HepG2 (cell line): ENCODE data around the gene LPIN3. TPM values are rescaled to one million over a fixed set of nuclear protein-coding genes. Genes with fewer than 3 reads are reported as not detected.

Source experiments
- EP300 ChIP-seq, 3 experiments: sonication (generic) in 1 of 3; formaldehyde crosslinking in 1 of 3; IDR thresholded peaks; 2 replicates each; pipeline versions ENCODE4 v1.5.1 to v1.6.1; 2011 to 2020; ENCODE audit warnings: low read depth in 2 of 3, low read length in 2 of 3, borderline replicate concordance in 1 of 3, improper control_type of control experiment in 1 of 3, mild to moderate bottlenecking in 1 of 3, missing genetic modification reagents in 1 of 3, moderate library complexity in 1 of 3
- ESRRA ChIP-seq: sonication (generic); formaldehyde crosslinking; IDR thresholded peaks from 2 replicates; pipeline ENCODE4 v1.5.1; 2020; ENCODE audit warnings: mild to moderate bottlenecking, low read depth, missing genetic modification reagents
- GFI1 ChIP-seq: sonication (generic); formaldehyde crosslinking; IDR thresholded peaks from 2 replicates; pipeline ENCODE4 v1.5.0; 2020; ENCODE audit warnings: missing genetic modification reagents, mild to moderate bottlenecking, borderline replicate concordance
- MIER3 ChIP-seq: IDR thresholded peaks from 2 replicates; pipeline ENCODE4 v1.6.1; 2016; ENCODE audit warnings: missing compliant biosample characterization, borderline replicate concordance
- MTF2 ChIP-seq: sonication (generic); formaldehyde crosslinking; IDR thresholded peaks from 2 replicates; pipeline ENCODE4 v1.5.0; 2020; ENCODE audit warnings: missing genetic modification reagents, borderline replicate concordance
- NFIC ChIP-seq: IDR thresholded peaks from 2 replicates; pipeline ENCODE4 v1.6.1; 2012; ENCODE audit warnings: mild to moderate bottlenecking, low read length, inconsistent platforms
- NR2F6 ChIP-seq, 2 experiments: IDR thresholded peaks; 2 replicates each; pipeline ENCODE4 v1.6.1; 2016; ENCODE audit warnings: antibody characterized with exemption in 1 of 2, mild to moderate bottlenecking in 1 of 2
- POLR2AphosphoS5 ChIP-seq: IDR thresholded peaks from 2 replicates; pipeline ENCODE4 v1.6.1; 2012; ENCODE audit warnings: low read depth, low read length
- REL ChIP-seq: sonication (generic); formaldehyde crosslinking; conservative IDR thresholded peaks from 2 replicates; pipeline ENCODE4 v1.8.0; 2022; ENCODE audit warnings: mild to moderate bottlenecking, missing genetic modification reagents, moderate library complexity
- SNAPC2 ChIP-seq: sonication (generic); formaldehyde crosslinking; IDR thresholded peaks from 2 replicates; pipeline ENCODE4 v1.8.1; 2022; ENCODE audit warnings: mild to moderate bottlenecking, missing genetic modification reagents
- SP4 ChIP-seq: sonication (generic); formaldehyde crosslinking; IDR thresholded peaks from 2 replicates; pipeline ENCODE4 v1.8.1; 2023; ENCODE audit warnings: mild to moderate bottlenecking, missing genetic modification reagents
- TBX2 ChIP-seq: sonication (generic); formaldehyde crosslinking; IDR thresholded peaks from 2 replicates; pipeline ENCODE4 v1.5.0; 2020; ENCODE audit warnings: missing genetic modification reagents, mild to moderate bottlenecking, borderline replicate concordance
- ZFP36L1 ChIP-seq: sonication (generic); formaldehyde crosslinking; IDR thresholded peaks from 2 replicates; pipeline ENCODE4 v1.8.0; 2022; ENCODE audit warnings: mild to moderate bottlenecking, missing genetic modification reagents, moderate library complexity
- ZNF205 ChIP-seq: IDR thresholded peaks from 2 replicates; pipeline ENCODE4 v1.6.1; 2018; ENCODE audit warnings: missing biosample characterization, missing genetic modification reagents
- ZNF451 ChIP-seq: sonication (generic); formaldehyde crosslinking; IDR thresholded peaks from 2 replicates; pipeline ENCODE4 v1.5.0; 2020; ENCODE audit warnings: mild to moderate bottlenecking, missing genetic modification reagents
- ZNF709 ChIP-seq: sonication (generic); formaldehyde crosslinking; IDR thresholded peaks from 2 replicates; pipeline ENCODE4 v1.5.0; 2020; ENCODE audit warnings: mild to moderate bottlenecking, missing genetic modification reagents
- polyA plus RNA-seq, 8 experiments: library from polyadenylated mRNA; depleted of rRNA in 3 of 8; stranded (reverse) in 7 of 8; unstranded in 1 of 8; fragments of >200 nt; fragmentation: Illumina TruSeq in 4 of 8; extraction: Trizol in 4 of 8; gene quantifications; 2 replicates each; pipeline versions ENCODE4 v1.2.1 to v1.2.3, GENCODE V29; 2011 to 2016; ENCODE audit warnings: low read depth in 4 of 8, missing spikeins in 1 of 8, mixed read lengths in 1 of 8; ENCODE audit not compliant: insufficient read depth in 1 of 8
- total RNA-seq, 5 experiments: library from RNA; depleted of rRNA; stranded (reverse); fragments of >200 nt; fragmentation: Illumina TruSeq; extraction: Trizol; gene quantifications; 2 replicates each; pipeline ENCODE4 v1.2.3, GENCODE V29; 2016; ENCODE audit warnings: low read depth in 1 of 5
- TF ChIP-seq, protein P1 (sequence below): sonication (generic); formaldehyde crosslinking; IDR thresholded peaks from 2 replicates; pipeline ENCODE4 v1.4.0; 2020; ENCODE audit warnings: missing genetic modification reagents, borderline replicate concordance
- TF ChIP-seq, protein P2 (sequence below): sonication (generic); formaldehyde crosslinking; IDR thresholded peaks from 2 replicates; pipeline ENCODE4 v1.5.0; 2020; ENCODE audit warnings: mild to moderate bottlenecking, missing genetic modification reagents
- TF ChIP-seq, protein P3 (sequence below): sonication (generic); formaldehyde crosslinking; IDR thresholded peaks from 2 replicates; pipeline ENCODE4 v1.5.1; 2020; ENCODE audit warnings: missing genetic modification reagents, mild to moderate bottlenecking, borderline replicate concordance
- TF ChIP-seq, protein P4 (sequence below): sonication (generic); formaldehyde crosslinking; conservative IDR thresholded peaks from 2 replicates; pipeline ENCODE4 v1.5.0; 2020; ENCODE audit warnings: missing genetic modification reagents

The LPIN3 gene
- total and polyA plus RNA-seq, 2 of the 13 experiments (the other 11 are each of a cell fraction or from before 2014, with no cell fraction given) = 14.2 to 28.6 TPM

DNA sequence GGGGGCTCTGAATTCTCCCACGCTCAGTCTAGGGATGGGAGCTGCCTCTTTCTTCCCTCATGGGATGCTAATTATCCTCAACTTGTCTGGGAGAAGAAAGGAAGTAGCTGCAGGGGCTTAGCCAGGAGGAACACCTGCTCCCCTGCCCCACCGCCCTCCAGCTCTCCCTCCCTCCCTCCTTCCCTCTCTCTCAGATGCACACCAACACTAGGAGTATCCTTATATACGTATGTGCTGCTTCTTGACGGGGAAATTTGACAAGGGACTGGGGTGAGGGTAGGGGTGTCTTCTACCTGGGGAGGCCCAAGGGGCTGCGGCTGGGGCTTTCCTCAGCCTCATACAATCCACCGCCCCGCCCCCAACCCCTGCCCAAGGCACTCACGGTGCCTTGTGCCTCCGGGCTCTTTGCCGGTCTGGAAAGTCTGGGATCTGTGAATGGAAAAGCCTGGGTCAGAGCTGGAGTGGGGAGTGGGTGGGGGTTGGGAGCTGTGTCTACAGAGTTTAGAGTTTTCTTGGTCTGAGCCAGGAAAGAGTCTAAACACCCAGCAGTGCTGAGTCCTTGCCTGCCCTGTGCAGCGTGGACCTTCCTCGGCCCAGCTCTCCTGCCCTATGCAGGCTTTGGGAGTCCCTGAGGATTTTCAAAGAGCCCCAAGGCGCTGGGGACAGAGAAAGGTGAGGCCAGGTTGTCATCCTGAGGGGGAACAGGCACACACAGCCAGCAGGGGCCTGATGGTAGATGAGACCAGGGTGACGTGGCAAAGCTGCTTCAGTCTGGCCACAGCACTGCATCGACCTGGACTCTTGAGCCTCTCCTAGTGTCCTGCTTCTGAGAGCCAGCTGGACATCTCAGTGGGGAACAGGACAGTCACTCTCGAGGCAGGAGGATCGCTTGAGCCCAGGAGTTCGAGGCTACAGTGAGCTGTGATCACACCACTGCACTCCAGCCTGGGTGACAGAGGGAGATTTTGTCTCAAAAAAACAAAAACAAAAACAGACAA lies 55.3 kb downstream of the LPIN3 start (continued):
- no peak for TF ChIP-seq NR2F6 (IDR thresholded peaks at IDR 0.05)
- TF ChIP-seq NR2F6 (CRISPR knock-in tag; IDR thresholded peaks at IDR 0.05) = 0 out of 2 replicates have a peak, but pooled peaks have one; percentile 21
- TF ChIP-seq MIER3 (CRISPR knock-in tag) = no peak
- no peak for TF ChIP-seq EP300 (IDR thresholded peaks at IDR 0.05; ENCODE audit: low read depth in 2 of 2, low read length in 2 of 2)
- TF ChIP-seq EP300 (CRISPR knock-in tag; IDR thresholded peaks at IDR 0.05; ENCODE audit: borderline replicate concordance) = 0 out of 2 replicates have a peak, but pooled peaks have one; percentile 44
- 0 out of 2 replicates have a peak, but pooled peaks have one; percentile 29 for TF ChIP-seq POLR2AphosphoS5
- TF ChIP-seq, protein P1, sequence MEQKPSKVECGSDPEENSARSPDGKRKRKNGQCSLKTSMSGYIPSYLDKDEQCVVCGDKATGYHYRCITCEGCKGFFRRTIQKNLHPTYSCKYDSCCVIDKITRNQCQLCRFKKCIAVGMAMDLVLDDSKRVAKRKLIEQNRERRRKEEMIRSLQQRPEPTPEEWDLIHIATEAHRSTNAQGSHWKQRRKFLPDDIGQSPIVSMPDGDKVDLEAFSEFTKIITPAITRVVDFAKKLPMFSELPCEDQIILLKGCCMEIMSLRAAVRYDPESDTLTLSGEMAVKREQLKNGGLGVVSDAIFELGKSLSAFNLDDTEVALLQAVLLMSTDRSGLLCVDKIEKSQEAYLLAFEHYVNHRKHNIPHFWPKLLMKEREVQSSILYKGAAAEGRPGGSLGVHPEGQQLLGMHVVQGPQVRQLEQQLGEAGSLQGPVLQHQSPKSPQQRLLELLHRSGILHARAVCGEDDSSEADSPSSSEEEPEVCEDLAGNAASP (CRISPR knock-in tag) = 0 out of 2 replicates have a peak, but pooled peaks have one; percentile 22
- TF ChIP-seq ZFP36L1 (CRISPR knock-in tag) = no peak
- TF ChIP-seq SP4 (CRISPR knock-in tag) = 0 out of 2 replicates have a peak, but pooled peaks have one; percentile 29
- TF ChIP-seq, protein P2, sequence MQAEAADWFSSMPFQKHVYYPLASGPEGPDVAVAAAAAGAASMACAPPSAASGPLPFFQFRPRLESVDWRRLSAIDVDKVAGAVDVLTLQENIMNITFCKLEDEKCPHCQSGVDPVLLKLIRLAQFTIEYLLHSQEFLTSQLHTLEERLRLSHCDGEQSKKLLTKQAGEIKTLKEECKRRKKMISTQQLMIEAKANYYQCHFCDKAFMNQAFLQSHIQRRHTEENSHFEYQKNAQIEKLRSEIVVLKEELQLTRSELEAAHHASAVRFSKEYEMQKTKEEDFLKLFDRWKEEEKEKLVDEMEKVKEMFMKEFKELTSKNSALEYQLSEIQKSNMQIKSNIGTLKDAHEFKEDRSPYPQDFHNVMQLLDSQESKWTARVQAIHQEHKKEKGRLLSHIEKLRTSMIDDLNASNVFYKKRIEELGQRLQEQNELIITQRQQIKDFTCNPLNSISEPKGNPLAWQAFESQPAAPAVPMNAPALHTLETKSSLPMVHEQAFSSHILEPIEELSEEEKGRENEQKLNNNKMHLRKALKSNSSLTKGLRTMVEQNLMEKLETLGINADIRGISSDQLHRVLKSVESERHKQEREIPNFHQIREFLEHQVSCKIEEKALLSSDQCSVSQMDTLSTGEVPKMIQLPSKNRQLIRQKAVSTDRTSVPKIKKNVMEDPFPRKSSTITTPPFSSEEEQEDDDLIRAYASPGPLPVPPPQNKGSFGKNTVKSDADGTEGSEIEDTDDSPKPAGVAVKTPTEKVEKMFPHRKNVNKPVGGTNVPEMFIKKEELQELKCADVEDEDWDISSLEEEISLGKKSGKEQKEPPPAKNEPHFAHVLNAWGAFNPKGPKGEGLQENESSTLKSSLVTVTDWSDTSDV (CRISPR knock-in tag) = no peak
- TF ChIP-seq ZNF709 (CRISPR knock-in tag) = no peak
- TF ChIP-seq GFI1 (CRISPR knock-in tag) = no peak
- TF ChIP-seq ZNF451 (CRISPR knock-in tag) = no peak; the same call in 1 of the 2 replicates
- no peak for TF ChIP-seq MTF2 (CRISPR knock-in tag)
- TF ChIP-seq REL = no peak
- TF ChIP-seq SNAPC2 (CRISPR knock-in tag) = no peak
- TF ChIP-seq TBX2 = peak; percentile 36; the same call in 1 of the 2 replicates
- TF ChIP-seq, protein P3, sequence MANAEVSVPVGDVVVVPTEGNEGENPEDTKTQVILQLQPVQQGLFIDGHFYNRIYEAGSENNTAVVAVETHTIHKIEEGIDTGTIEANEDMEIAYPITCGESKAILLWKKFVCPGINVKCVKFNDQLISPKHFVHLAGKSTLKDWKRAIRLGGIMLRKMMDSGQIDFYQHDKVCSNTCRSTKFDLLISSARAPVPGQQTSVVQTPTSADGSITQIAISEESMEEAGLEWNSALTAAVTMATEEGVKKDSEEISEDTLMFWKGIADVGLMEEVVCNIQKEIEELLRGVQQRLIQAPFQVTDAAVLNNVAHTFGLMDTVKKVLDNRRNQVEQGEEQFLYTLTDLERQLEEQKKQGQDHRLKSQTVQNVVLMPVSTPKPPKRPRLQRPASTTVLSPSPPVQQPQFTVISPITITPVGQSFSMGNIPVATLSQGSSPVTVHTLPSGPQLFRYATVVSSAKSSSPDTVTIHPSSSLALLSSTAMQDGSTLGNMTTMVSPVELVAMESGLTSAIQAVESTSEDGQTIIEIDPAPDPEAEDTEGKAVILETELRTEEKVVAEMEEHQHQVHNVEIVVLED (CRISPR knock-in tag) = peak; percentile 14
- no peak for TF ChIP-seq ESRRA (CRISPR knock-in tag)
- peak; percentile 46; the same call in 1 of the 2 replicates for TF ChIP-seq ZNF205
- TF ChIP-seq, protein P4, sequence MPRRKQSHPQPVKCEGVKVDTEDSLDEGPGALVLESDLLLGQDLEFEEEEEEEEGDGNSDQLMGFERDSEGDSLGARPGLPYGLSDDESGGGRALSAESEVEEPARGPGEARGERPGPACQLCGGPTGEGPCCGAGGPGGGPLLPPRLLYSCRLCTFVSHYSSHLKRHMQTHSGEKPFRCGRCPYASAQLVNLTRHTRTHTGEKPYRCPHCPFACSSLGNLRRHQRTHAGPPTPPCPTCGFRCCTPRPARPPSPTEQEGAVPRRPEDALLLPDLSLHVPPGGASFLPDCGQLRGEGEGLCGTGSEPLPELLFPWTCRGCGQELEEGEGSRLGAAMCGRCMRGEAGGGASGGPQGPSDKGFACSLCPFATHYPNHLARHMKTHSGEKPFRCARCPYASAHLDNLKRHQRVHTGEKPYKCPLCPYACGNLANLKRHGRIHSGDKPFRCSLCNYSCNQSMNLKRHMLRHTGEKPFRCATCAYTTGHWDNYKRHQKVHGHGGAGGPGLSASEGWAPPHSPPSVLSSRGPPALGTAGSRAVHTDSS (CRISPR knock-in tag) = 0 out of 2 replicates have a peak, but pooled peaks have one; percentile 31
- TF ChIP-seq NFIC = no peak
